Fibroblast of peridontal ligament (primary cell): ENCODE results near the gene FN3KRP.
A peak's percentile ranks its signal among the peaks of the same experiment; 100 is the strongest.
"Not testable (repeated sequence)": the region's sequence is repeated elsewhere in the genome, so short reads cannot be mapped to it uniquely, and the experiment has no call there.

ENCODE experiments used
- DNase-seq: peaks from one replicate; pipeline ENCODE4 v3.0.0-alpha.2; 2010; ENCODE audit errors: extremely low read depth

The FN3KRP gene

DNA sequence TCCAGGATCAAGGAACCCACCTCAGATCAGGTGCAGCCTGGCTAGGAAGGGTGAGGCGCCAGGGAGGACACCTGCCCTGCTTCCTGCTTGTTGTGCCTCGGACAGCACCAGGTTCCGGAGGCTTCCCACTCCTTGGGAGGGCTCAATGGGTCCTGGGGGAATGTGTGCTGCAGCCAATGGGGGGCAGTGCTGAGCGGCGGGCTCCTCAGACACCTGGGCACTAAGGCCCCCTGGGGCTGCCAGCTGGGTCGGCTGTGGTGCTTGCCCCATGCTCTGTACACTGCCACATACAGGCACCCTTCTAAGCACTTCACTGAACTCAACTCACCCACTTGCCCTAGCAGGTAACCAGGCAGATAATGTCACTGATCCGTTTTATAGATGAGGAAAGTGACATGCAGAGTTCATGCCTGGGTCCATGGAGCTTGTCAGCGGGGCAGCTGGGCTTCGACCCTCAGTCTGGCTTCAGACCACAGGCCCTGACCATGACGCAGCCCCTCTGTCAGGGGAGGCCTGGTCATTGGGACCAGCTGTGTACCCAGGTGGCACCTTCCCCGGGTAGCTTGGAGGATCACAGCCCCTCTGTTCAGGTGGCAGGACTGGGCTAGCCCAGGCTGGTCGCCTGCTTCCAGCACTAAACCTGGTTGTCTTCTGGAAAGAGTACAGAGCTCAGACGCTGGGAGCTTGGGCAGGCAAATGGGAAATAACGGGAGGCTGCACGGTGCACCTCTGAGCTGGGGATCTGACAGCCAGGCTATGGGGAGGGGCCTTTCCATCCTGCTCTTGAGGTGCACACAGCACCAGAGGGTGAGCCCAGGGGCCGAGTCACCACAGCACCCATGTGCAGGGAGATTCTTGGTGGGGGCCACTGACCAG is 27.1 kb downstream of the FN3KRP start:
- DNase-seq, result no peak

DNA sequence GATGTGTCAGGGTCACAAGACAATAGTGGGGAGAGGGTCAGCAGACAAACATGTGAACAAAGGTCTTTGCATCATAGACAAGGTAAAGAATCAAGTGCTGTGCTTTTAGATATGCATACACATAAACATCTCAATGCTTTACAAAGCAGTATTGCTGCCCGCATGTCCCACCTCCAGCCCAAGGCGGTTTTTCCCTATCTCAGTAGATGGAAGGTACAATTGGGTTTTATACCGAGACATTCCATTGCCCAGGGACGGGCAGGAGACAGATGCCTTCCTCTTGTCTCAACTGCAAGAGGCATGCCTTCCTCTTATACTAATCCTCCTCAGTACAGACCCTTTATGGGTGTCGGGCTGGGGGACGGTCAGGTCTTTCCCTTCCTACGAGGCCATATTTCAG is 28.2 kb downstream of the FN3KRP start:
- DNase-seq, result not testable (repeated sequence)

DNA sequence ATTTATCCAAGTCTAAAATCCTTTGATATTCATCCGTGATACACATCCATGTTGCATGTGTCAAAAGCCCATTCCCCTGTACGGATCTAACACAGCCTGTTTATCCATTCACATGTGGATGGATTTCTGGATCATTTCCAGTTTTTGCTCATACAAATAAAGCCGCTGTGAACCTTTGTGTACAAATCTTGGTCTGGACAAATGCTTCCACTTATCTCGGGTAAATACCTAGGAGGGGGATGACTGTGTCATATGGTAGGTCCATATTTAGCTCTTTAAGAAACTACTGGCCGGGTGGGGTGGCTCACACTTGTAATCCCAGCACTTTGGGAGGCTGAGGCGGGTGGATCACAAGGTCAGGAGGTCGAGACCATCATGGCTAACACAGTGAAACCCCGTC is 29.0 kb downstream of the FN3KRP start:
- no peak for DNase-seq

DNA sequence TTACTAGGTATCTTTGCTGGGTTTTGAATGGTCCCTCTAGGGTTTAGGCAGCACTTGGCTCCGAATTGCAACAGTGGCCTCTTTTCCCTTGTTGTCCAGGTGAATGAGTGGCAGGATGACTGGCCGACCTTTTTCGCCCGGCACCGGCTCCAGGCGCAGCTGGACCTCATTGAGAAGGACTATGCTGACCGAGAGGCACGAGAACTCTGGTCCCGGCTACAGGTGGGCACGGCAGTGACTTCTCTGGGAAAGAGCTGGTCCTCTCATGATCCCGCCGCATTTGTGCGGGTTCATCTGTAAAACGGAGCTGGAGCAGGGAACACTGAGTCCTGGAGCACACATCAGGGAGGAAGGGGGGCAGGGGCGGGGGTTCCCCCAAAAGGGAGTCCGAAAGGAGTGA is 32.2 kb downstream of the FN3KRP start:
- no peak for DNase-seq

DNA sequence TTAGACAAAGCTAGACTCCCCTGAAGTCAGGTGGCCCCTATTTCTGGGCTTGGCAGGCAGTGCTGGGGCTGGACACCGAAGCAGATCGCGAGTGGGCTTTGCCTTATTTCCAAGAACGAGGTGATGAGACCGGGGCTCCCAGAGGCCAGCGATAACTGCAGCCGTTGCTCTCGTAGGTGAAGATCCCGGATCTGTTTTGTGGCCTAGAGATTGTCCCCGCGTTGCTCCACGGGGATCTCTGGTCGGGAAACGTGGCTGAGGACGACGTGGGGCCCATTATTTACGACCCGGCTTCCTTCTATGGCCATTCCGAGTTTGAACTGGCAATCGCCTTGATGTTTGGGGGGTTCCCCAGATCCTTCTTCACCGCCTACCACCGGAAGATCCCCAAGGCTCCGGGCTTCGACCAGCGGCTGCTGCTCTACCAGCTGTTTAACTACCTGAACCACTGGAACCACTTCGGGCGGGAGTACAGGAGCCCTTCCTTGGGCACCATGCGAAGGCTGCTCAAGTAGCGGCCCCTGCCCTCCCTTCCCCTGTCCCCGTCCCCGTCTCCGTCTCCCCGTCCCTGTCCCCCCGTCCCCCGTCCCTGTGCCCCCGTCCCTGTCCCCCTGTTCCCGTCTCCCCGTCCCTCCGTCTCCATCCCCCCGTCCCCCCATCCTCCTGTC is 33.9 kb downstream of the FN3KRP start:
- DNase-seq, result no peak

DNA sequence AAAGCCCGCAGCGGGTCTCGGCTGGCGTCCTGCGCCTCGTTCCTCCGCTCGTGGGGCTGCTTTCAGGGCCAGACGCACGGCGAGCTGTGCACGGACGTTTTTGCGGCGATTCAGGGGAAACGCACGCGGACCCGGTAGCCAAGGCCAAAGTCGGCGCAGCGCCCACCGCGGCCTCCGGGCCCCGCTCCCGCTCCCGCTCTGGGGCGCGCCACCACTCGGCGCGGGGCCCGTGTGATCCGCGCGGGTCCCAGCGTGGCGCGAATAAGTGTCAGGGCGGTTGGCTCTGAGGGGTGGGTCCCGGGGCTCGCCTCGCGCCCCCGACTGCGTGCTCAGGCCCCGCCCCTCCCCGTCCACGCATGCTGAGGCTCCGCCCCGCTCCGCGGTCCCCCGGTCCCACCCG is 34.7 kb downstream of the FN3KRP start:
- no peak for DNase-seq

DNA sequence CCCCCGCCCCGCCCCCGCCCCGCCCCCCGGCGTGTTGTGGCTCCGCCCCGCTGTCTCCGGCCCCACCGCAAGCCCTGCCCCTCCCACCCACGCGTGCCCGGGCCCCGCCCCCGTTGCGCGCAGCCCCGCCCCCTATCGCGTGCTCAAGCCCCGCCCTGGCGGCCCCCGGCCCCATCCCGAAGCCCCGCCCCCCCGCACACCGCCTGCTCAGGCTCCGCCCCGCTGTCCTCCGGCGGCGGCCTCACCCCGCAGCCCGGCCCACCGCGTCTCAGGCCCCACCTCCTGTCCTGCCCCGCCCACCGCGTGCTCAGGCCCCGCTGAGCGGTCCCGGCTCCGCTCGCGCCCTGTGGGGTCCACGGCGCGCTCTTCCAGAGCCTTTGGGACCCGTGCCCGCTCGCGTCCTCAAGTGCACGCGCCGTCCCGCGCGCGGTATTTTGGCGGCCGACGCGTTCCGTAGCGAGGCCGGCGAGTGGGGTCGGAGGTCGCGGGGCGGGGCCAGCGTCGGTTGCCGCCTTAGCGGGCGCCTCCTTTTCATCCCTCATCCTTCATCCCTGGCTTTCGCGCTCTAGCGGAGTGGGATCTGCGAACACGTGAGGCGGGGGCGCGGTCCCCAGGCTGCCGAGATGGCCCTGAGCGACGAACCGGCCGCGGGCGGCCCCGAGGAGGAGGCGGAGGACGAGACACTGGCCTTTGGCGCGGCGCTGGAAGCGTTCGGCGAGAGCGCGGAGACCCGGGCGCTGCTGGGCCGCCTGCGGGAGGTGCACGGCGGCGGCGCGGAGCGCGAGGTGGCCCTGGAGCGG is 35.3 kb downstream of the FN3KRP start, which contains the start of gene TBCD:
Gene TBCD (plus strand): TSS at position 495 of the 800 bp plus-strand sequence. CDS start 129 bp downstream, at position 624.
- peak; percentile 82 for DNase-seq

DNA sequence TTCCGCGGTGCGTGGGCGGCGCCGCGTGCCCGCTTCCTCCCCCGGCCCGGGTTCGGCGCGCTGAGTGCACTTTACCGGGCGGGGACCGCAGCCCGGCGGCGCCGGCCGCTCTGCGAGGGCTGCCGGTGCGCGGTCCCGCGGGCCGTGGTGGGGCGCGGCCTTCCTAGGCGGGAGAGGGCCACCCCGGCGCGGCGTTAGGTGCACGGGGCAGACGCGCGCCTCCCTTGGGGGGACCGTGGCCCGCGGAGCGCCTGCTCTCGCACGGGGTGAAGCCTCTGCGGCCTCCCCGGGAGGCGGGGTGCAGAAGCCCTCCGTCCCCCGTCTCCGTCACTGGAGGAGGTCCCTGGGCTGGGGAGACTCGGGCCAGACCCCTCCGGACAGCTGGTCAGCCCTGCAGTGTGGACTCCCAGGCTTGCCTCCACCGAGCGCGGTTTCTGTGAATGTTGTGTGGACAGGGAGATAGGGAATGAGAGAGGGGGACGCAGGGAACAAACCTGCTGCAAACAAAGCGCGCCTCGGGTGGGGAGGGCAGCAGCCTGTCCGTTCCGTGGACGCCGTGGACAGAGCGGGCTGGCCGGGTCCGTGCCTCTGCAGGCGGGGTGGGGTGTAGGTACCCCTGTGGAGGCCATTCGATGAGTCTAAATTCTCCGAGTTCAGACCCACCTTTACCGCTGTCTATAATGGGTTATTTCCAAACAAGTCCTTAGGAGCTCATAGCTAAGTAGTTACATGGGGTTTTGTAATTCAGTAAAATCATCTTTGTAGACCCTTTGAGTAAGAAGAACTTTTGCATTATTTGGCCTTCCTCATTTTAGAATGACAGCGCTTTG is 36.1 kb downstream of the FN3KRP start:
- no peak for DNase-seq

DNA sequence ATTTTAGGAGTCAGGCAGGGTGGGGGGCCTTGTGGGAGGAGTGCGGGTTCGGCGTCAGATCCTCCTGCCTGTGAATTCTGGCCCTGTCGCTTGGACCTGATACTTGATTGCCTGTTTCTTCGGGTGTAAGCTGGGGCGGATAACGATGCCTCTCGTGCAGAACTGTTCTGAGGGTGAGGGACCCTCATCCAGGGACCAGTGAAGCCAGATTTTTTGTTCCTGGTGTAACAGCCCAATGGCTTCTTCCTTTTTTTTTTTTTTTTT is 36.6 kb downstream of the FN3KRP start:
- no peak for DNase-seq

DNA sequence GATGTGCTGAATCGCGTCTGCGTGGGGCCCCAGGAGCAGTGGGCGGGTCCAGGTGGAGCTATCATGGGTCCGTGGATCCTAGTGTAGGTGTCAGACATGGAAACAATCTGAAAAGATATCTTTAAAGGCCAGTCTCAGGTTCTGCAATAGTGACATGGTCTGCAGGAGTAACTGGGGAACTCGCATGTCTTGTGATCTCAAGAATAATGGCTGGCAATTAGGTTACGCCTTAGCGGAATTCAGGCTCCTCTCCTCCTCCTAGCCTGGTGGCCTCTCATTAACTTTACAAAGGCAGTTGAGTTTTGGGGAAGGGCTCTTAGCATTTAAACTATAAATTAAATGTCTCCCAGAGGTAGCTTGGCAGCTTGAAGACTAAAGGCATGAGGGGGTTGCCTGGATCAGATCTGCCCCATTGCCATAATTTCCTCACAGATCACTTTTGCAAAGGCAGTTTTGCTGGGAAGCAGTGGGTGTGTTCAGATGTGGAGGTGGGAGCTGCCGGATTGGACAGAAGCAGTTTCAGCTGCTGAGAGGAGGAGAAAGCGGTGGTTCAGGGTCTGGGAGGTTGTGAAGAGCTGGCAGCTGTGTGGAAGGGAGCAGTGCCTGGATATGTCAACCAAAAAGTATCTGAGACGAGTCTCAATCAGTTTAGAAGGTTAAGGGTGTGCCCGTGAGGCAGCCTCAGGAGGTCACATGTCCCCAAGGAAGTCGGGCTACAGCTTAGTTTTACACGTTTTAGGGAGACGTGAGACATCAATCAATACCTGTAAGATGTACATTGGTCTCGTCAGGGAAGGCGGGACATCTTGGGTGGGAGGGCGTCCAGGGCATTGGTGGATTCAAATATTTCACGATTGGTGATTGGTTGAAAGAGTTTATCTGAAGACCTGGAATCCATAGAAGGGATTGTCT is 38.0 kb downstream of the FN3KRP start:
- no peak for DNase-seq

DNA sequence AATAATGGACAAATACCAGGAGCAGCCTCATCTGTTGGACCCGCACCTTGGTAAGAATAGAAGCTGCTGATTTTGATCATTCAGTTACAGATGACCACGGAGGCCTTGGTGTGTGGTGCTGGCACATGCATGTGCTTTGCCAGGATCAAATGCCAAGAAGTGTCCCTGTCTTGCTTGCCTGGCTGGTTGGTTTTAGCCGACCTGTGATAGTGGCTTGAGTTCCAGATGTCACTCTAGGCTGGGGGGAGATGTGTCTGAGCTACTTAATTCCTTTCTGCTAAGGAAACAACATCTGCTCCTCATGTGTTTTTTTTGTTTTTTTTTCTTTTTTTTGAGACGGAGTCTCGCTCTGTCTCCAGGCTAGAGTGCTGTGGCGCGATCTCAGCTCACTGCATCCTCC is 39.7 kb downstream of the FN3KRP start:
- no peak for DNase-seq

DNA sequence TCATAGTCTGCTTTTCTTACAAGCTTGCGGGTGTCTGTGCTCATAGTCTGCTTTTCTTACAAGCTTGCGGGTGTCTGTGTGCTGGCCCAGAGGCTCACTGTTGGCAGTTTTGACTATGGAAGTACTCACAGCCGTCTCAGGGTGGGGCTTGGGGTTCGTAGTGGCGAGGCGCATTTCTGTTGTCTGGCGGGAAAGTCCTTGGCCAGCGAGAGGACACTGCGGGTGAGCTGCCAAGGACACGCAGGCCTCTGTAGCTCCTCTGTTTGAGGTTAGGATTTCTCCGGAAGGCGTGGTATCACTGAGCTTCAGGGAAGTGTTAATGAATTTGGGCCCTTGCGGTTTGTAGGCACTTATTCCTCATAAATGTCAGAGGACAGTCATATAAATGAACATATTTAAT is 48.9 kb downstream of the FN3KRP start:
- DNase-seq, result no peak

DNA sequence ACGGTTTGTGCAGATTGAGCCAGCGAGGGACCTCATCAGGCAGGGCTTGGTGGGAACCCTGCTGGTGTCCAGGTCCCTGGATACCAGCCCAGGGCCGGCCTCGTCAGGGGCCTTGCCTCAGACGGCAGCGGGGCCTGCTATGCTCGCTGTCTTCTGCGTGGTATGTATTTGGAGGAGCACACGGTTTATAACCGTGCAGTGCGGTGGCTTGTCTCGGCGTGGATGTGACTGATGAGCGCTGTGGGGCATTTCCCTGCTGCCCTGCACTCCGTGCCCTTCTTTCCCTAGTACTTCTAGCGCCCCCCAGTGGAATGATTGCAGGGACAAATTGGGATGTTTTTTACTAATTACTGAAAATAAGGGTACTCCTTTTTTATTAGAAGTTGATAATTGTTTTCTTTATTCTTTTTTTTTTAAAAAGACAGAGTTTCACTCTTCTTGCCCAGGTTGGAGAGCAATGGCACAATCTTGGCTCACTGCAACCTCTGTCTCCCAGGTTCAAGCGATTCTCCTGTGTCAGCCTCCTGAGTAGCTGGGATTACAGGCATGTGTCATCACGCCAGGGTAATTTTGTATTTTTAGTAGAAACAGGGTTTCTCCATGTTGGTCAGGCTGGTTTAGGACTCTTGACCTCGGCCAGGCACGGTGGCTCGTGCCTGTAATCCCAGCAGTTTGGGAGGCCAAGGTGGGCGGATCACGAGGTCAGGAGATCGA is 50.7 kb downstream of the FN3KRP start:
- peak; percentile 41 for DNase-seq

DNA sequence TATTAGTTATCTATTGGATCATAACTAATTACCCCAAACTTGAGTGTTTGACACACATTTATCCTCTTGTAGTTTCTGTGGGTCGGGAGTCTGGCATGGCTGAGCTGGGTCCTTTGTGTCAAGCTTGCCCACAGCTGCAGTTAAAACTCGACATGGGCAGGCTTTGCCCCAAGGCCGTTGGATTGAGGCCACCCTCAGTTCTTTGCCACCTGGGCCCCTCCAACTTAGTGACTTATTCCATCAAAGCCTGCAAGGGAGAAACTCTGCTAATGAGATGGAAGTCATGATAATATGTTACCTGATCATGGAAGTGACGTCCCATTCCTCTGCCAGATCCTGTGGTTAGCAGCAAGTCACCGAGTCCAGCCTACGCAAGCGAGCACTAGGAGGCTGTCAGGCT is 52.5 kb downstream of the FN3KRP start:
- no peak for DNase-seq

DNA sequence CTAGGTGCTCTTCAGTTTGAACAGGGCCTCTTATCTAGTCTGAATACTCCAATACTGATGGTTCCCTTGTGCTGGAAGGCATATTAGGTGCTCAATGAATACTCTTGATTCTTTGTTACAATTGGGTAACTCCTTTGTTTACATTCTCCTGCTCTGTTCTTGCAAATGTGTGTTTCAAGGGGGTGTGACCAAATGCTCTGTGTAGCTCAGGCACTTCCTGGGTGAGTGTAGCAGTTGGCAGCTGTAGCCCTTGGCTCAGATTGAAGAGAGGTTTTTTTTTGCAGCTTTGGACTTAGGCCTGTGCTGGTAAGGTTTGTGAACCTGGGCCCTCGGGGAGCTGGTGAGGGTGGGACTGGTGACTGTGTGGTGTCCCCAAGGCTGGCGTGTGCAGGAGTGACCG is 55.5 kb downstream of the FN3KRP start:
- peak; percentile 68 for DNase-seq

DNA sequence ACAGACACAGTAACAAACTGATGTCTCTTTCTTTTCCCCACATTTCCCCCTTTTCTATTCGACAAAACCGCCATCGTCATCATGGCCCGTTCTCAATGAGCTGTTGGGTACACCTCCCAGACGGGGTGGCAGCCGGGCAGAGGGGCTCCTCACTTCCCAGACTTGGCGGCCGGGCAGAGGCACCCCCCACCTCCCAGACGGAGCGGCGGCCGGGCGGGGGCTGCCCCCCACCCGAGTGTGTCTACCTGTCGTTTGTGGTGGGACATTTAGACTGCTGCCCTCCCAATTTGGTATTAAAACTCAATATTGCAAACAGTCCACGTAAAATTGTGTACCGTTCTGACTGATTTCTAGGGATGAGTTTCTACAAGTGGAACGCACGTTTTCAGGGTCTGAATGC is 58.0 kb downstream of the FN3KRP start:
- not testable (repeated sequence) for DNase-seq

DNA sequence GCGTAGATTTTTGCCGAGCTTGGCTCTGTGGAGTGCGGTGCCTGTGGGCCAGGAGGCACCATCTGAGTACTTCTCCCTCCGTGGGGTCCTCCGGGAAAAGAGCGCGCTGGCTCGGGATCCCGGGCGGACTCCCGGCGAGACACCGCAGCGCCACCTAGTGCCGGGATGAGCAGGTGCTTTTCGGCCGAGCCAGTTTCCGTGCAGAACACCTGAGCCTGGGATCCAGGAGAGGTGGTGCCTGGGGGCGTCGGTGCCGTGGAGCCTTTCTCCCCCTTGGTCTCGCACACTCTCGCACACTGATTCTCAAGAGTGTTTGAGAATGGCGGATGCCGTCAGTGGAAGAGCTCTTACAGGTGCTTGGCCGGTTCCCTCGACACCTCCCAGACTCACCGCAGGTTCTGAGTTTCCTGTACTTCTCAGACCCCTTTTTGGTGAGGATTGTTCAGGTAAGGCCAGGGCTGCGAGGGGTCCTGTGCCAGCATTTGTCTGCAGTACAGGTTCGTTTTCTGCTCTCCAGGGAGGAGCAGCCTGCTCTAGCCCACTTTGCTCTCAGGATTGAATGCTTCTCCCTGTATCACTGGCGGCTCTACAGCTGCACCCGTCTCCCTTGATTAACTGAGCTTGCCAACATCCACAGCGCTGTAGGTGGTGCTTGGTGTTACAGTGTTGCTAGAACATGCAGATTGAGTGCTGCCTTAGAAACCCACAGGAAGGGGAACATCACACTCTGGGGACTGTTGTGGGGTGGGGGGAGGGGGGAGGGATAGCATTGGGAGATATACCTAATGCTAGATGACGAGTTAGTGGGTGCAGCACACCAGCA is 58.7 kb downstream of the FN3KRP start:
- peak; percentile 35 for DNase-seq

DNA sequence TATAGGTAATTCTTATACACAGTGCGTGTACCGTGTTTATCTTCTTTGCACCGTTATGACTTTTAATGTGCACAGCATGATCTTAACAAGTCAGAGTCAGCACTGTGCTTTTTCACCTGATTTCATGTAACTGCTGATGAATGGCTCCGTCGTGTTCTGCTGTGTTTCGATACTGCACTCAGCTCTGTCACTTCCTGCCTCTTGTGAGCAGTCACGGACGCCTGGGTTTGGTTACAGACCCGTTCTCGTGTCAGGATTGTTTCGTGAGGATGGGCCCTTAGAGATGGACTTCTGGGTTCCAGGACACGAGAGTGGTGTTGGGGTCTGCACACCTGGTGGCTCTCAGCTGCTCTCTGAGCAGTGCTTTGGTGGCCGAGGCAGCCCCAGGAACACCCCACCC is 59.9 kb downstream of the FN3KRP start:
- no peak for DNase-seq
